ENCODE data around the gene TMEM86A.

DNA sequence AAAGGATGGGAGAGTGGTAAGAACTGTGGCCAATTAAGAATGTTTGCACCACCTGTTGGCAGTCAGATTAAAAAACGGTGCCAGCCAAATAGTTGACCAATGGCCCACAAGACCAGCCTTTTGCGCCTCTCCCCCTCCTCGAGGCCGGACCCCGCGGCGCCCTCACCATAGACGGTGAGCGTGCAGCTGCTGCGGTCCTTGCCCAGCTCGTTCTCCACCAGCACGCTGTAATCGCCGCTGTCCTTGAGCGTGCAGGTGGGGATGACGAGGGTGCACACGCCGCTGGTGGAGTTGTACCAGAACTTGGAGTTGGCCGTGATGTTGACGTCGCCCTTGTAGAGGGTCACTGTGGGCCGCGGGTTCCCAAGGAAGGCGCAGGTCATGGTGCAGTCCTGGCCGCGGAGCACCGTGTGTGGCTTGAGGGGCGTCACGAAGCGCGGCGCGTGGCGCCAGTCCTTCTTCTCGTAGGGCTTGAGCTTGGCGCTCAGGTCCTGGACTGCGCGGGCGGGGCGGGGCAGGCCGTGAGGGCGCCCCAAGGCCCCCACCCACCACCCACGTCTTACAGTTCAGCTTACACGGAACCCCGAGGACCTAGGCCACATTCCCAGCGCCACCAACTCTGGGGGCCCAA lies 7.2 kb downstream of the TMEM86A start:
- TF ChIP-seq POLR2A (IDR thresholded peaks at IDR 0.05) (no peak), CTCF (IDR thresholded peaks at IDR 0.05) (no peak), EP300 (IDR thresholded peaks at IDR 0.05) (no peak)

Data from ovary (tissue), 3 donors.